Esophagus squamous epithelium (tissue), 4 donors: ENCODE measurements around the gene HOXB5.

Experiments
- POLR2A ChIP-seq, 4 donors: fragments of 450-650 bp; IDR thresholded peaks; one replicate each; pipeline ENCODE4 v1.6.1; 2017; ENCODE audit warnings: antibody characterized with exemption in 4 of 4, mild to moderate bottlenecking in 4 of 4, moderate library complexity in 3 of 4
- TF ChIP-seq, protein P1 (sequence below), 6 experiments: fragments of 450-650 bp in 4 of 6; fragments of 200-600 bp in 2 of 6; sonication (generic) in 2 of 6; IDR thresholded peaks; one replicate each; pipeline ENCODE4 v1.5.1; 2016 to 2019; ENCODE audit warnings: antibody characterized with exemption in 6 of 6, mild to moderate bottlenecking in 4 of 6, moderate library complexity in 4 of 6

DNA sequence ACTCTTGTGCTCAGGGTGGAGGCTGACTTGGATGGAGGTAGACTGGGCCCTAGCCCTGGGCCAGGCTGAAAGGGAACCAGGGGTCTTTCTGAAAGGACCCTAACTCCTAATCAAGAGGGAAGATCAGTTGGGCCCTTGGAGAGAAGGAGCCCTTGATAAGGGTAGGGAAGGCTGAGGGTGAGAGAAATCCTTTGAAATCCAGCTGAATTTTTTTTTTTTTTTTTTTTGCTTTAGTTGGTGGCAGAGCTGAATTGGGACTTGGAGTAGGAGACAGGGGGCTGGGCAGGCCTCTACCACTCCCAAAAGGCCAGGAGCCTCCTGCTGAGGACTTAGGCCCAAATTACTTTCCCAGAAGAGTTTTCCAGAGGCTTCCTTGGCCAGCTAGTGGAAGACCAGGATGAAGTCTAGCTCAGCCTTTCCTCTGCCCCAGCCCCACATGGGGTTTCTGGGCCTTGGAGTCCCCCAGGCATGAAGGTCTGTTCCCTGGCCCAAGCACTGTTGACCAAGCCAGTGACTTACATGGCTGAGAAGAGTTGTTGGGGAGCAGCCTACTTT lies 2.9 kb downstream of the HOXB5 start:
- TF ChIP-seq, protein P1, sequence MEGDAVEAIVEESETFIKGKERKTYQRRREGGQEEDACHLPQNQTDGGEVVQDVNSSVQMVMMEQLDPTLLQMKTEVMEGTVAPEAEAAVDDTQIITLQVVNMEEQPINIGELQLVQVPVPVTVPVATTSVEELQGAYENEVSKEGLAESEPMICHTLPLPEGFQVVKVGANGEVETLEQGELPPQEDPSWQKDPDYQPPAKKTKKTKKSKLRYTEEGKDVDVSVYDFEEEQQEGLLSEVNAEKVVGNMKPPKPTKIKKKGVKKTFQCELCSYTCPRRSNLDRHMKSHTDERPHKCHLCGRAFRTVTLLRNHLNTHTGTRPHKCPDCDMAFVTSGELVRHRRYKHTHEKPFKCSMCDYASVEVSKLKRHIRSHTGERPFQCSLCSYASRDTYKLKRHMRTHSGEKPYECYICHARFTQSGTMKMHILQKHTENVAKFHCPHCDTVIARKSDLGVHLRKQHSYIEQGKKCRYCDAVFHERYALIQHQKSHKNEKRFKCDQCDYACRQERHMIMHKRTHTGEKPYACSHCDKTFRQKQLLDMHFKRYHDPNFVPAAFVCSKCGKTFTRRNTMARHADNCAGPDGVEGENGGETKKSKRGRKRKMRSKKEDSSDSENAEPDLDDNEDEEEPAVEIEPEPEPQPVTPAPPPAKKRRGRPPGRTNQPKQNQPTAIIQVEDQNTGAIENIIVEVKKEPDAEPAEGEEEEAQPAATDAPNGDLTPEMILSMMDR (IDR thresholded peaks at IDR 0.05) = no peak
- no peak for TF ChIP-seq POLR2A (IDR thresholded peaks at IDR 0.05)
